HL-60 (cell line): ENCODE results near the gene NF1.

Experiments used
- DNase-seq, 2 experiments: peaks; one replicate each; pipeline ENCODE4 v3.0.0-alpha.2; 2010 to 2020; ENCODE audit warnings: low read depth in 1 of 2, low spot score in 1 of 2
- H3K27ac ChIP-seq: fragments of 250-450 bp; sonication (Bioruptor Pico); replicated peaks from 2 replicates; pipeline ENCODE4 v1.5.1; 2020; ENCODE audit warnings: mild to moderate bottlenecking, moderate library complexity
- H3K27me3 ChIP-seq: fragments of 250-450 bp; sonication (Bioruptor Pico); 2 replicates; pipeline ENCODE4 v1.5.1; 2021; ENCODE audit warnings: mild to moderate bottlenecking, moderate library complexity; ENCODE audit not compliant: insufficient read depth, poor library complexity, severe bottlenecking
- H3K4me3 ChIP-seq: replicated peaks from 2 replicates; pipeline ENCODE4 v1.5.1; 2011; ENCODE audit warnings: mild to moderate bottlenecking, control low read depth, low read length; ENCODE audit not compliant: insufficient read depth
- CTCF ChIP-seq: IDR thresholded peaks from one replicate; pipeline ENCODE4 v1.5.1; 2011; ENCODE audit warnings: low read length, control low read depth, inconsistent platforms; ENCODE audit not compliant: insufficient read depth
- GABPA ChIP-seq: IDR thresholded peaks from 2 replicates; pipeline ENCODE4 v1.6.1; 2012; ENCODE audit warnings: low read depth
- POLR2AphosphoS5 ChIP-seq: IDR thresholded peaks from 2 replicates; pipeline ENCODE4 v1.6.1; 2012; ENCODE audit warnings: low read depth
- REST ChIP-seq: IDR thresholded peaks from 2 replicates; pipeline ENCODE4 v1.6.1; 2012; ENCODE audit warnings: low read depth; ENCODE audit not compliant: insufficient replicate concordance
- SPI1 ChIP-seq: IDR thresholded peaks from 2 replicates; pipeline ENCODE4 v1.6.1; 2012; ENCODE audit warnings: low read depth, mild to moderate bottlenecking, borderline replicate concordance

Gene NF1

GRCh38 chr17:31308372-31309334 is 213.9 kb downstream of the NF1 start:
- no peak for TF ChIP-seq POLR2AphosphoS5
- no peak for TF ChIP-seq GABPA
- TF ChIP-seq SPI1 = peak; percentile 91
- no peak for TF ChIP-seq REST
- TF ChIP-seq CTCF = no peak
- H3K27ac ChIP-seq = peak overlapping the region; percentile 91
- peak in 1 of 2 experiments; percentile 48 for DNase-seq
- H3K4me3 ChIP-seq = peak overlapping the region; percentile 1; the same call in 1 of the 2 replicates
- H3K27me3 ChIP-seq = no peaks in the 10 kb centered on the region

GRCh38 chr17:31309556-31309955 is 214.8 kb downstream of the NF1 start:
- Histone ChIP-seq H3K27me3 (no peaks in the 10 kb centered on the region), H3K4me3 (peak overlapping the region; percentile 53), H3K27ac (peak overlapping the region; percentile 91)
- DNase-seq = peak; percentile 43 to 70
- peak; percentile 98 for TF ChIP-seq SPI1
- no peak for TF ChIP-seq CTCF

GRCh38 chr17:31310260-31310659 is 215.5 kb downstream of the NF1 start:
- Histone ChIP-seq H3K4me3 (peak overlapping the region; percentile 53), H3K27me3 (no peaks in the 10 kb centered on the region), H3K27ac (peak overlapping the region; percentile 91)
- TF ChIP-seq CTCF (no peak), GABPA (no peak), SPI1 (no peak), POLR2AphosphoS5 (no peak; the same call in 1 of the 2 replicates), REST (no peak)
- peak in 1 of 2 experiments; percentile 42 for DNase-seq
